Activated naive CD4-positive, alpha-beta T cell treated with anti-CD3 and anti-CD28 coated beads for 36 hours (primary cell): ENCODE results near the gene VKORC1. TPM values are rescaled to one million over a fixed set of nuclear protein-coding genes. Genes with fewer than 3 reads are reported as not detected.
"Not testable (repeated sequence)": the region's sequence is repeated elsewhere in the genome, so short reads cannot be mapped to it uniquely, and the experiment has no call there.

Experiments used
- CTCF ChIA-PET: fragments of 350-600 bp; sonication (Branson Sonifier 250); formaldehyde crosslinking; loops from one replicate; lab custom pipeline; 2021; ENCODE audit warnings: antibody characterized with exemption; lab: Charles Lee
- DNase-seq: peaks from one replicate; pipeline ENCODE4 v3.0.0-alpha.2; 2020
- H3K27ac Mint-ChIP-seq: one replicate; pipeline ENCODE4 v1.8.0; 2021; ENCODE audit warnings: mild to moderate bottlenecking, mixed read lengths
- H3K27me3 Mint-ChIP-seq: one replicate; pipeline ENCODE4 v1.8.0; 2021; ENCODE audit warnings: low read depth, mixed read lengths
- H3K36me3 Mint-ChIP-seq: one replicate; pipeline ENCODE4 v1.8.0; 2021; ENCODE audit warnings: low read depth, mixed read lengths
- H3K4me1 Mint-ChIP-seq: one replicate; pipeline ENCODE4 v1.8.0; 2021; ENCODE audit warnings: low read depth, mixed read lengths
- H3K4me3 Mint-ChIP-seq: one replicate; pipeline ENCODE4 v1.8.0; 2021; ENCODE audit warnings: mild to moderate bottlenecking, moderate library complexity, mixed read lengths
- H3K9me3 Mint-ChIP-seq: one replicate; pipeline ENCODE4 v1.8.0; 2021; ENCODE audit warnings: mixed read lengths
- intact Hi-C: fragments of 100-400 bp; cut with micrococcal nuclease; formaldehyde crosslinking; loops from one replicate; pipeline ENCODE4 v1.15.1; 2023
- total RNA-seq, 2 experiments: library from RNA; stranded (reverse); gene quantifications; one replicate each; pipeline ENCODE4 v1.2.3, GENCODE V29; 2021

Gene VKORC1
- 10 to 100 TPM; 43.4 to 47.8 TPM for total RNA-seq

DNA sequence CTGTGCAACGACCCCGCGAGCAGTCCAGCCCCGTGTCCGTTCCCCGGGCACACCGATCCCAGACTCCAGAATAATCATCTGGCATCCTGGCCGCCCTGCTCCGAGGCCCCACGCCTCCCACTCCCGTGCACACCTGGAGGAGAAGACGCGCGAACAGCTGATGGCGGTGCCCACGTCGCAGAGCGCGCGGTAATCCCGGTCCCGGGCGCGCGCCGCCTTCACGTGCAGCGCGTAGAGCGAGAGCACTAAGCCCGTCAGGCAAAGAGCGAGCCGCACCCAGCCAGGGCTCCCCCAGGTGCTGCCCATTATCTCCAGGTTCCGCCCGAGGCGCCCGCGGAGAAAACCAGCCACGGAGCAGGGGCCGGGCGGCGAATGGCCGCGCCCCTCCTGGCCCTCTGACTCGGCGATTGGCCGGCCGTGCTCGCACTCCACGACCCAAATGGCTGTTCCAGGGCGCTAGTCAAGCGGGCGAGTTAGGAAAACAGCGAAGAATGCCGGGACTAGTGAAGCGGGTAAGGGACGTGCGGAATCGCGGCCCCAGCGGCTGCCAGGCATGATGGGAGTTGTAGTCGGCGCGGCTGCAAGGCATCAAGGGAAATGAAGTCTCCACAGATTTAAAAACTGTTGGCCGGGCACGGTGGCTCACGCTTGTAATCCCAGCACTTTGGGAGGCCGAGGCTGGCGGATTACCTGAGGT, at the start of gene VKORC1:
Gene VKORC1, minus strand, starts transcription at position 374 of the 697 bp plus-strand sequence. Its CDS starts 68 bp downstream, at position 306.
- DNase-seq, result peak; percentile 95
- CTCF ChIA-PET, result interaction anchor here (1.0 to 2.0 kb wide), 3 partner anchors 48 to 141 kb away, joined by 3 to 7 read pairs (median 4); no protein-coding TSS in a partner anchor
- intact Hi-C loops, result loop anchor here (1.0 to 10.0 kb wide), 9 partner anchors 14 to 220 kb away; partner anchors contain the start of genes BCKDK, FUS, HSD3B7 and KAT8
- Mint-ChIP-seq H3K4me3 (peak within 1 kb of the TSS; percentile 89), H3K27ac (peak within 1 kb of the TSS; percentile 83), H3K9me3 (no peaks in the 10 kb centered on the region), H3K27me3 (no peaks in the 10 kb centered on the region), H3K36me3 (peaks cover 5% of the 10 kb centered on the region), H3K4me1 (peaks cover 31% of the 10 kb centered on the region)

DNA sequence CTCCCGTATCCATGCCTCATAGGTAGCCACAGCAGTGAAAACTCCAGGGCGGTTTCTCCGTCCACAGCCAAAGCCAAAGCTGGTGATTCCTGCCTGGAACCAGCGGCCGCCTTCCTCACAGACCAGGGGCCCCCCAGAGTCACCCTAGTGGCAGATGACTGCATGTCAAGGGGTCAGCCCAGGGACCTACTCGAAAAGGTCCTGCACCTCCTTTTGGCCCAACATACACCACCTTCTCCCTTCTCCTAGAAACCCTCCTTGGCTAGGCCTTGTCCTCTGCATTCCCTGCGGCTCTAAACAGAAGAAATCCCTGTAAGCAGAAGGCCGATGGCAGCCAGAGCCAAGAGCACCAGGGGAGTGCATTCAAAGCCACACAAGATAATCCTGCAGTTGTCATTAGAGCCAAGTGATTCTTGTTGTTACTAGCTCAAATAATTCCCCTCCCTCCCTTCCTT, 49.1 kb upstream of the VKORC1 start:
- no peak for DNase-seq
- CTCF ChIA-PET, result interaction anchor here (0.6 to 3.1 kb wide), 4 partner anchors 13 to 159 kb away, joined by 4 to 29 read pairs (median 9); partner anchors contain the start of gene HSD3B7
- peak overlapping the region; percentile 57 for H3K4me3 Mint-ChIP-seq
- peaks cover 12% of the 10 kb centered on the region for H3K4me1 Mint-ChIP-seq
- H3K36me3 Mint-ChIP-seq, result no peaks in the 10 kb centered on the region
- H3K27ac Mint-ChIP-seq, result peak overlapping the region; percentile 46
- intact Hi-C loops, result loop anchor here (2.0 kb wide), 1 partner anchor 37 kb away; no protein-coding TSS in a partner anchor
- no peaks in the 10 kb centered on the region for H3K27me3 Mint-ChIP-seq
- H3K9me3 Mint-ChIP-seq, result no peaks in the 10 kb centered on the region

DNA sequence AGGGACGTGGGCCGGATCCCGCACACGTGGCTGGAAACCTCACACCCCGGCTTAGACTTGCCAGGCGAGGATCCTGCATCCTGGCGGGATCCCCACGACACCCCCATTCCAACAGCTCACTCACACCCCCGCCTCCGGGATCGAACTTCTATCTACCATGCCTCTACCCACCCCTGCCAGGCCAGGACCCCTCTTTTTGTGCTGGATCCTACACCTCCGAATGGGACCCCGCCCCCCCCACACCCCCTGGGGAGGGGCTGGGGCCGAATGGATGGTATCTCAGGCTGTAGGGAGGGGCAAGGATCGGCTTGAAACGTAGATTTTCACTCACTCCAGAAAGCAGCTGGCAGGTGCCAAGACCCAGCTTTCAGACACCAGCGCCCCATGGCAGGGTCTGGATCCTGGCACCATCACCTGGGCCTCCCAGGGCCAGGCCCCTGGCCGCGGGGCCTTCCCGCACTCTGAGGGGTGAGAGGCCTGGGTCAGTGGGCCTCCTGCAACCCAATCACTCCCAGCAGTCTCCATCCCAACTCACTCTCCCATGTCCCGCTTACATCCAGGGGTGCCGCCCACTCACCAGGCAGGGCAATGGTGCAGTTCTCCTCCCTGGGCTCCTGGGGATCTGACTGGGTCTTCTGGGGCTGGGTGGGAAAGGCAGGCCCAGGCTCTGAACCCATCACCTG, 48.6 kb upstream of the VKORC1 start:
- no peak for DNase-seq

DNA sequence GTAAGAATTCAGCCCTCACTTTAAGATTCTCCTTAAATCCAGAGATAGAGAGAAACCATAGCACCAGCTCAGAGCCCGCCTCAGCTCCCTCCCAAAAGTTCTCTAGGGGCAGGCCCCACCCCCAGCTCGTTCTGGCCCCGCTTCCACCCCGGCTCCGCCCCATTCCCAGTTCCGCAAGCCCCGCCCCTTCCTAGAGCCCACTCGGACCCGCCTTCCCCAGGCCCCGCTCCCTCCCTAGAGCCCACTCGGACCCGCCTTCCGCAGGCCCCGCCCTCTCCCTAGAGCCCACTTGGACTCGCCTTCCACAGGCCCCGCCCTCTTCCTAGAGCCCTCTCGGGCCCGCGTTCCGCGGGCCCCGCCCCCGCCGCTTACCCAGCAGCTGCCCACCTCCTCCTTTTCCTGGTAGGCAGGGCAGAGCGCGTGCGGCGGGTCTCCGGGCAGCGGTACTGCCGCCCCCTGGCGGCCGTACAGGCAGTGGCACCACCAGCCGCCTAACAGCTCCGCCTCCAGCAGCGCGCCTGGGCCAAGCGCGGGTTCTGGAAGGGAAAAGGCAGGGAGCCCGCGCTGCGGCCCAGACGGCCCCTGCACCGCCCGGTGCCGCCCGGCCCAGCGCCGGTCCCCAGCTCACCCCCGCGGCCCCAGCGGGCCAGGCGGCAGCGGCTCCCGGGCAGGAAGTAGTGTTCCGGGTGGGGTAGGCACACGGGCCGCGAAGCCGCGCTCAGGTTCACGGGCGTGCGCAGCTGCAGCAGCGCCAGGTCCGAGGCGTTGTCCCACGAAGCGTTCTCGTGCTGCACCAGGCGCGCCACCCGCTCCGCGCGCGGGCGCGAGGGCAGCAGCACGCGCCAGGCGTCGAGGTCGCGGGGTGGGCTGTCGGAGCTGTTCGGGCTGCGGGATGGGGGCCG, 47.8 kb upstream of the VKORC1 start:
- intact Hi-C loops, result loop anchor here (1.0 to 2.0 kb wide), 11 partner anchors 25 to 317 kb away; partner anchors contain the start of genes ARMC5, HSD3B7, KAT8 and SETD1A
- peak; percentile 99 for DNase-seq
- H3K9me3 Mint-ChIP-seq, result no peaks in the 10 kb centered on the region
- H3K4me3 Mint-ChIP-seq, result peak overlapping the region; percentile 64
- peak overlapping the region; percentile 84 for H3K27ac Mint-ChIP-seq
- CTCF ChIA-PET, result interaction anchor here (0.6 to 3.1 kb wide), 34 partner anchors 8 to 682 kb away, joined by 3 to 29 read pairs (median 4); partner anchors contain the start of genes BCKDK, HSD3B7, KAT8 and PYCARD
- H3K36me3 Mint-ChIP-seq, result no peaks in the 10 kb centered on the region
- peaks cover 12% of the 10 kb centered on the region for H3K4me1 Mint-ChIP-seq
- no peaks in the 10 kb centered on the region for H3K27me3 Mint-ChIP-seq

More for the DNA sequence above, 48.6 kb upstream of the VKORC1 start:
- Mint-ChIP-seq H3K27ac (peak overlapping the region; percentile 46), H3K27me3 (no peaks in the 10 kb centered on the region), H3K4me3 (peak overlapping the region; percentile 57), H3K36me3 (no peaks in the 10 kb centered on the region), H3K9me3 (no peaks in the 10 kb centered on the region), H3K4me1 (peaks cover 12% of the 10 kb centered on the region)
- intact Hi-C loops, result loop anchor here (2.0 kb wide), 1 partner anchor 36 kb away; no protein-coding TSS in a partner anchor
- CTCF ChIA-PET, result interaction anchor here (0.6 to 3.1 kb wide), 21 partner anchors 11 to 158 kb away, joined by 3 to 29 read pairs (median 4); partner anchors contain the start of genes BCKDK, HSD3B7, KAT8 and PYCARD

DNA sequence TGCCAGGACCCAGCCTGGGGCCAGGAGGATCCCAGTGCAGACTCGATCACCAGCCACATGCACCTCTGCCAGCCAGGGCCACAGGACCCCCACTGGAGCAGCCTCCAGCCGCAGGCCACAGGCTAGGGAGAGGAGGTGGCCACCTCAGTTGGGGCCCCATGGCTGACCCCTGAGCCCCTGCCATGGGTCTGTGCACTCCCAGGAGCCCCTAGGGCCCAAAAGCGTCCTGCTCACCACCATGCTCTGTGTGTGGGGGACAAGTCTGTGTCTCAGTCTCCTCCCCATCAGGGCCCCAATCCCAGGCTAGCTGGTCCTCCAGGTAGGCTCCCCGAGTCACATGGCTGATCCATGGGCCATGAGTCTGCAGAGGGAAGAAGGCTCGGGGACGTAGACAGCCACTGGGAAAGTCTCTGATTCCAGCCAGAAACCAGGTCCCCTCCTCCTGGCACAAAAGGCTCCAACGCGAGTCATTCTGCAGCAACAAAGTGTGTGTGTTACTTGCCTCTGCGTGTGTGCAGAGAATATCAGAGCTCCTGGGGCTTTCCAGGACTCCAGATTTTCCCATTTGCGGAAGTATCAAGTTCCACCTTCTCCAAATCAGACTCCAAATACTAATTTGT, 47.0 kb upstream of the VKORC1 start:
- DNase-seq, result no peak
- intact Hi-C loops, result loop anchor here (1.0 to 2.0 kb wide), 11 partner anchors 24 to 318 kb away; partner anchors contain the start of genes ARMC5, HSD3B7, KAT8 and SETD1A
- H3K4me3 Mint-ChIP-seq, result peak overlapping the region; percentile 64
- peak overlapping the region; percentile 84 for H3K27ac Mint-ChIP-seq
- CTCF ChIA-PET, result interaction anchor here (0.6 to 3.1 kb wide), 32 partner anchors 9 to 682 kb away, joined by 3 to 29 read pairs (median 4); partner anchors contain the start of genes BCKDK, HSD3B7, KAT8 and PYCARD
- peaks cover 12% of the 10 kb centered on the region for H3K4me1 Mint-ChIP-seq
- H3K36me3 Mint-ChIP-seq, result no peaks in the 10 kb centered on the region
- no peaks in the 10 kb centered on the region for H3K9me3 Mint-ChIP-seq
- no peaks in the 10 kb centered on the region for H3K27me3 Mint-ChIP-seq

DNA sequence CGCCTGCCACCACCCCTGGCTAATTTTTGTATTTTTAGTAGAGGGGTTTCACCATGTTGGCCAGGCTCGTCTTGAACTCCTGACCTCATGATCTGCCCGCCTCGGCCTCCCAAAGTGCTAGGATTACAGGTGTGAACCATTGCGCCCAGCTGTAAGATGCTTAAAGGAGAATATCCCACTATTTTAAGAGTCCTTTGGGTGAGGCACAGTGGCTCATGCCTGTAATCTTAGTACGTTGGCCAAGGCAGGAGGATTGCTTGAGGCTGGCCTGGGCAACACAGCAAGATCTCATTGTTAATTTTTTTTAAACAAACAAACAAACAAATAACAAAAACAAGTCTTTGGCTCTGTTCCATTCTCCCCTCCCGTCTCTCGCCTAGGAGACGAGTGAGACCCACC, 46.5 kb upstream of the VKORC1 start:
- intact Hi-C loops, H3K27ac Mint-ChIP-seq, H3K4me3 Mint-ChIP-seq: not testable (repeated sequence)

DNA sequence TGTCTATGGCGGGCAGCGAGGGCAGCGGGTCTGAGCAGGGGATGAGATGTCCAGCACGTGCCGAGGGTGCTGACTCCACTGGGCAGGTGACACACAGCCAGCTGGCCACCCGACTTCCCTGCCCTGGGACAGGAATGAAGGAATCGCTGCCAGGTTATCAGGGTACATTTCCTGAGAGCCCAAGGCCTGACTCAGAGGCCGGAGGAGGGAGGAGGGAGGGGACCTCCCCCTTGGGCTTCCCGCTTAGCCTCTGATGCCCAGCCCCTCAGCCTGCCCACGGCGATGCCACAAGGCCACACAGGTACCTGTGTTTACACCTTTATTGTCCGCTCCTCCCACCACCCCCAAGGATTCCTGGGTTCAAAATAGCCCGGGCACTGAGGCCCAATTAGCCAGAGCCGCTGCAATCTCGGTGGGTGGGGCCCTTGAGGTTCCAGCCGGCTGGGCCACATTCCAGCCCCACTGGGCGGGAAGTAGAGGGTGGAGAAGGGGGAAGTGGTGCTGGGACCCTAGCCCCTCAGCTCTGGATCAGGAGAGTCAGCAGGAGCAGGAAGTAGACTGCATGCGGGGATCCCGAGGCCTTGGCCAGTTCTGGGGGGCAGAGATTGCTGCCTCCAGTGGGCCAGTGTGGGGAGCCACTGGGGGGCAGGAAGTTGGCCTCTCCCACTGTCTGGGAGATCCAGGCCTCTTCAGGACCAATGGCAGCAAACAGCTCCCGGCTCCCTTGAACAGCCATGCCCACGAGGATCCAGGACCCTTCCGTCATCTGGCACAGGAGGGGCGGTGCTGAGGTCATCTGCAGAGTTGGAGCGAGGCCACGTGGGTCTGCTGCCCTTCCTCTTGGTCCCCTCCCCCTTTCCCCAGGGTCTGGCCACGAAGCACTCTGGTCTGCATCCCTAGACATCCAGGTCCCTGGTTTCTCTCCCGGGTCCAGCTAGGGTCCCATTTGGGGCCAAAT, 44.3 kb upstream of the VKORC1 start:
- no peak for DNase-seq
- Mint-ChIP-seq H3K4me3 (no peak overlapping the region), H3K27me3 (no peaks in the 10 kb centered on the region), H3K4me1 (peaks cover 12% of the 10 kb centered on the region), H3K36me3 (no peaks in the 10 kb centered on the region), H3K9me3 (no peaks in the 10 kb centered on the region), H3K27ac (no peak overlapping the region)
- CTCF ChIA-PET, result no interaction called here
- intact Hi-C loops, result no loop called here

More for the DNA sequence above, 46.5 kb upstream of the VKORC1 start:
- not testable (repeated sequence) for H3K36me3 Mint-ChIP-seq, H3K9me3 Mint-ChIP-seq, DNase-seq, H3K27me3 Mint-ChIP-seq
- H3K4me1 Mint-ChIP-seq, result peaks cover 12% of the 10 kb centered on the region
- CTCF ChIA-PET, result interaction anchor here (0.6 kb wide), 1 partner anchor 13 kb away, joined by 3 read pairs; no protein-coding TSS in a partner anchor

DNA sequence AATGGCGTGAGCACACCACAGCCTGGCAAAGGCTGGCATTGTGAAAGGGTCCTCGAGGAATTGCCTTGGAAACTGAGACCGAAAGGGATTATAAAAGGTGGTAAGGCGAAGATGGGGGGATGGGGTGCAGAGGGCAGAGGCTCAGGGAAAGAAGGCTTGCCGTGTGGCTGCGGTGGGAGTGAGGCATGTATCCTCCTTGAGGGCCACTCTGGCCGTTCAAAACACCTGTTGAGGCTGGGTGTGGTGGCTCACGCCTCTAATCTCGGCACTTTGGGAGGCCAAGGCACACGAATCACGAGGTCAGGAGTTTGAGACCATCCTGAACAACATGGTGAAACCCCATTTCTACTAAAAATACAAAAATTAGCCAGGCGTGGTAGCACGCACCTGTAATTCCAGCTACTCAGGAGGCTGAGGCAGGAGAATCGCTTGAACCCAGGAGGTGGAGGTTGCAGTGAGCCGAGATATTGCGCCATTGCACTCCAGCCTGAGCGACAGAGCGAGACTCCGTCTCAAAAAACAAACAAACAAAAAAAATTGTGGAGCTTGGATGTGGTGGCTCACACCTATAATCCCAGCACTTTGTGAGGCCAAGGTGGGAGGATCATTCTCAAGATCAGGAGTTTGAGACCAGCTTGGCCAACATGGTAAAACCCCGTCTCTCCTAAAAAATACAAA, 42.4 kb upstream of the VKORC1 start:
- CTCF ChIA-PET, result interaction anchor here (0.5 to 0.6 kb wide), 2 partner anchors 185 to 325 kb away, joined by 3 to 5 read pairs; no protein-coding TSS in a partner anchor
- H3K36me3 Mint-ChIP-seq, H3K4me3 Mint-ChIP-seq, DNase-seq, H3K9me3 Mint-ChIP-seq, intact Hi-C loops, H3K27me3 Mint-ChIP-seq, H3K27ac Mint-ChIP-seq, H3K4me1 Mint-ChIP-seq: not testable (repeated sequence)

DNA sequence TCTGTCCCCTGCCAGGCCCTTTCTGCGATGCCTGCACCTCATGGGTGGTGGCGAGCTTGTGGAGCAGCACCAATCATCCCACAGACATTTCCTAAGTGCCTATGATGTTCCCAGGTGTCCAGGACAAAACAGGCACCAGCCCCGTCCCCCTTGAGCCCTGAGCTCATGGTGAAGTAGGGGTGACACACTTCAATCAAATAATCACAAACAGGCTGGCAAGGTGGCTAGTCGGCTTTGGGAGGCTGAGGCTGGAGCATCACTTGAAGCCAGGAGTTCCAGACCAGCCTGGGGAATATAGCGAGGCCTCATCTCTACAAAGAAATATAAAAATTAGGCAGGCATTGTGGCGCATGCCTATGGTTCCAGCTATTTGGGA, 41.7 kb upstream of the VKORC1 start:
- Mint-ChIP-seq H3K9me3 (no peaks in the 10 kb centered on the region), H3K4me3 (no peak overlapping the region), H3K4me1 (no peaks in the 10 kb centered on the region), H3K36me3 (no peaks in the 10 kb centered on the region), H3K27me3 (no peaks in the 10 kb centered on the region), H3K27ac (no peak overlapping the region)
- no peak for DNase-seq
- CTCF ChIA-PET, result interaction anchor here (0.5 to 0.6 kb wide), 2 partner anchors 185 to 325 kb away, joined by 3 to 5 read pairs; no protein-coding TSS in a partner anchor
- intact Hi-C loops, result no loop called here
